Umbilical cord (tissue), 2 donors: ENCODE results near the gene TLE4. TPM values are rescaled to one million over a fixed set of nuclear protein-coding genes. Genes with fewer than 3 reads are reported as not detected.
"Not testable (repeated sequence)": the region's sequence is repeated elsewhere in the genome, so short reads cannot be mapped to it uniquely, and the experiment has no call there.

ENCODE experiments used
- DNase-seq: peaks from one replicate; pipeline ENCODE4 v3.0.0-alpha.2; 2015; ENCODE audit warnings: low spot score
- total RNA-seq: library from RNA; depleted of rRNA; stranded (reverse); fragments of >200 nt; gene quantifications from one replicate; pipeline ENCODE4 v1.2.3, GENCODE V29; 2014; ENCODE audit warnings: low replicate concordance; ENCODE audit not compliant: insufficient read depth

TLE4 gene
- total RNA-seq, 1 donor from 2014 or later: 30.1 TPM

- no peak for DNase-seq
Measured at GRCh38 chr9:79633558-79633957, 61.8 kb downstream of the TLE4 start.

DNA sequence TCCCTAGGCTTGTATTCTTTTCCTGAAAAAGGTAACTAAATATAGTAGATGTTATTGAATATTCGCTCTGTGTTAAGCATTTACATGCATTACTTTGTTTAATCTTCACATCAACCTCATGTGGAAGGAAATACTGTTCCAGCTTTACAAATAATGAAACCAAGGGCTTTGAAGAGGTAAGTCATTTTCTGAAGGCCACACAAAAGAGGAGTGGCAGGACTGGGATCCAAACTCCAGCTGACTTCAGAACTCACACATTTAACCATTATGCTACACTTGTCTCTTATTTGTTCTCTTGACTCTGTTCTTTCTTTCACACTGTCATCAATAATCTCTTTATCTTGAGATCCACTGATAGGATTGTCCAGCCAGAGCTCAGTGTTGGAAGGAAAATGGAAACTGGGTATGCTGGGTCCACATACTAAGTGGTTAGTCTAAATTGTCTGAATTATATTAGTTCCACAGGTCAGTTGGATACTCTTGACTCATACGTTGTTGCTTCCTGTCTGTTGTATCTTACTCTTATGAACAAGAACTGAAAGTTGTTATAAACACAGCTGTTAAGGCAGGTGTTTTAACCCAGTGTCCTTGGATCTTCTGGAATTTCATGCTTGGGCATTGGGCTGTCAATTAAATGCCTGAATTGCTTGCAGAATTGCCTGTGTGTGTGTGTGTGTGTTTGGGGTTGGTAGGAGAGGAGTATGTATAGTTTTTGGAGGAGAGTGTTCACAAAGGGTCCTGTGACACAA, 65.6 kb downstream of the TLE4 start:
- no peak for DNase-seq

DNA sequence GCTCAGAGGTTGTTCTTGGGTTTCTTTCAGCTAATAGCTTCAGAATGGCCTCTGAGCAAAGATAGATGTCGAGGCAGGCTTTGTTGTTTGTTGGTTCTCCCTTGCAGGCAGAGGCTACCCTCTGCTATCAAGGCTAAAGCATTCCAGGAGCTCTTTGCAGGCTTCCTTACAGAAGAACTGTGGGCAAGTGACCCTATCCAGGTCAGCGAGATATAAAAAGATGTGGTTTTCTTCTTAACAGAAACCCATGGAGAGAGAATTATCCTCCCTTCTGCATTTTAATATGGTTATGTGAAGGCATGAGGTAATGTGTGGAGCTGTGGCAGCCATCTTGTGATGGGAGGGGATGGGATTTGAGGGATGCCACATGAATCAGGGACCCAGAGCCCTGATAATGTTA, 67.0 kb downstream of the TLE4 start:
- DNase-seq: no peak

- DNase-seq: no peak
Measured at GRCh38 chr9:79639354-79639753, 67.6 kb downstream of the TLE4 start.

GRCh38 chr9:79640067-79640466, 68.3 kb downstream of the TLE4 start:
- not testable (repeated sequence) for DNase-seq

DNA sequence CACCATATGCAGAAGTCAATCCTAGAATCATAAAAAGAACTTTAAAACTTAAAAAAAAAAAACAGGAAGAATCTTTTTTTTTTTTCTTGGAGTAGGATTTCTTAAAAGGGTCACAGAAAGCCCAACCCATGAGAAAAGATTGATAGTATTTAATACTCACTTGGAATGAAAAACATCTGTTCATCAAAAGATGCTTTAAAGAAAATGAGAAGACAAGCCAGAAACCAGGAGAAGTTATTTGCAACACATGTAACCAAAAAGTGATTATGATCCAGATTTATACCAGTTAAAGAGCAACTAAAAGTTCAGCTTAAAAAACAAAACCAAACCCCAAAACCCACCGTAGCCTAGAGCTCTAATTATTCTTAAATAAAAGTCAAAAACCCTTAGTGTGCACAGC, 69.3 kb downstream of the TLE4 start:
- DNase-seq: peak; percentile 40

- DNase-seq: peak; percentile 94
Measured at GRCh38 chr9:79642671-79643070, 70.9 kb downstream of the TLE4 start.

- DNase-seq: no peak
Measured at GRCh38 chr9:79644048-79644447, 72.3 kb downstream of the TLE4 start.

GRCh38 chr9:79644601-79645000, 72.8 kb downstream of the TLE4 start:
- no peak for DNase-seq

DNA sequence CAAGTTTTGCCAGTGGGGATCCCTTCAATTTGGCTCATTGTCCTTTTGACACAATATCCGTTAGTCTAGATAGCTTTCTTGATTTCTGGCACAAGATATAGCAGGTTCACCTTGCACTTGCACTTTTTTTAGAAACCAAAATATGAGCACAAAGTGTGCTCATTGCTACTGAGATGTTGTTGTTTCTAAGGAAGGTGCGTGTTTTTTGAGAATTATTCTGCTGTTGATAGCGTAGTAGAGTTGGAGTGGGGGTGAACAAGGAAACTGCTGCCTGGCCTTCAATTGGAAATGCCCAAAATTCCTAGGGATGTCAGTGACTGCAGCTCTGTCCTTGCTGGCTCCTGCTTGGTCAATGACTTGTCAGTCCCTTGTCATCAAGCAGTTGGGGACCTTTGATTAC, 73.3 kb downstream of the TLE4 start:
- no peak for DNase-seq

DNA sequence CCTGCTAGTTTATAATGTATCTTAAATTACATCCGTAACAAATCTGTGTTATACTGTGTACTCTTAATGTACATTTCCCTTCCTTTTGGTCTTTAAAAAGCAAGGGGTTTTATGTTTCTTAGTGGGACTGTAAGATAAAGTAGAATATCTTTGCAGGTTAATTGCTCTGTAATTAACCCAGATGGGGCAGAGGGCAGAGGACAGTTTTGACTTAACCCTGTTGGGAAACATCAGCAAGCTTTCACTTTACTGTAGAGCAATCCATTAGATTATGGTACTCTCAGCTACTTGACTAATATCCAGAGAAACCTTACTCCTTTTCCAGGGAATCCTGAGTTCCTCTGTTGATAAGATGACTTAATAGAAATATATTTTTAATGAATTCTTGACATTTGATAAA, 74.3 kb downstream of the TLE4 start:
- no peak for DNase-seq

- DNase-seq: no peak
Measured at GRCh38 chr9:79651251-79651795, 79.6 kb downstream of the TLE4 start.

DNA sequence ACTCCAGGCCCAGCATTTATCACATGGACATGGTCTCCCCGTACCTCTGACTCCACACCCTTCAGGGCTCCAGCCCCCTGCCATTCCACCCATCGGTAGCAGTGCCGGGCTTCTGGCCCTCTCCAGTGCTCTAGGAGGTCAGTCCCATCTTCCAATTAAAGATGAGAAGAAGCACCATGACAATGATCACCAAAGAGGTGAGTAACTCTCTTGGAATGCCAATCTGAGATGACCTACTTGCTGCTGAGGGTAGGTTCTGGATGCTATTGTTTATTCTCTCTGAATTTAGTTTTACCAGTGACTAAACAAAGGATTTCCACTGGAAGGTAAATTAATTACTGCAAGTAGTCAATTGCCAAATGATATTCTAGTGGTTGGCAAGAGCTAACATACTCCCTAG, 80.8 kb downstream of the TLE4 start:
- no peak for DNase-seq

DNA sequence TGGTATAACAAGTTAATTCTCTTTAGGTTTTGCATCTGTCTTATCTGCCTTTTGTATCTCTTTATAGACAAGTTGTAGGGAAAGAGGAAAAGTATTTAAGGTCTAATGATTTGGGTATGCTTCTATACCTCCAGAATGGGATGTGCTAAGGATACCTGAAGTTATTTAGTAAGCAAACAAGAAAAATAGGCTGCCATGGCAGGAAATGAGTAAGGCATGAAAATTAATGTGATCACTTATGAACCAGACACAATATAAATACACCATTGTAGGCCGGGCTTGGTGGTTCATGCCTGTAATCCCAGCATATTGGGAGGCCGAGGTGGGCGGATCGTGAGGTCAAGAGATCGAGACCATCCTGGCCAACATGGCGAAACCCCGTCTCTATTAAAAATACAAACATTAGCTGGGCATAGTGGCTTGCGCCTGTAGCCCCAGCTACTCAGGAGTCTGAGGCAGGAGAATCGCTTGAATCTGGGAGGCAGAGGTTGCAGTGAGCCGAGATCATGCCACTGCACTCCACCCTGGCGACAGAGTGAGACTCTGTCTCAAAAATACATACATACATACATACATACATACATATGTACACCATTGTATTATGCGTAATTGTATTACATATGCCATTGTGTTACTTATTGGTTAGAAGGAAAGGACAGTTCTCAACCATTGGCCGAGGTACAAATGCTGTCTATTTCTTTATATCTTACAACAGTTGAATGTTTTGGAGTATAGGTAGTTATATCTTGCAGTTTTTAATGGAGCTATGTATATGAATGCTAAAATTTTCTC, 83.0 kb downstream of the TLE4 start:
- DNase-seq: not testable (repeated sequence)

DNA sequence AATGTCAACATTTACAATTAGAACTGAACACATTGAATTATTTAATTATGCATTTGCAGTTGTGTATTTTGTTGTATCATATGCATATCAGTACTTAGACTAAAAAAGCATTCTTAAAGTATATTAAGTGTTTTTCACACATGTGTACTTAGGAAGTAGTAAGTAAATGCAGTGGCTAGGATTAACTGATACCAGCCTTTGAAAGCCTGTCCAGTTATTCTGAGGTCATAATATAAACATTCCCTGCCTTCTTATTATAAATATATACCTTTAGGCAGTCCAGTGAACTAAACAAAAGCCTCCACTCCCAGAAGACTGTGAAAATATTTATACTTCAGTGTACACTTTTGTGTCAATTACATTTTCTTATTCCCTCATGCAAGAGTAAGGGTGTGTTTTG, 83.8 kb downstream of the TLE4 start:
- DNase-seq: no peak

GRCh38 chr9:79656169-79656568, 84.4 kb downstream of the TLE4 start:
- DNase-seq: no peak

GRCh38 chr9:79657891-79658290, 86.1 kb downstream of the TLE4 start:
- DNase-seq: no peak

- no peak for DNase-seq
Measured at GRCh38 chr9:79658926-79659325, 87.2 kb downstream of the TLE4 start.

GRCh38 chr9:79660615-79661014, 88.8 kb downstream of the TLE4 start:
- DNase-seq: no peak

GRCh38 chr9:79661279-79661678, 89.5 kb downstream of the TLE4 start:
- no peak for DNase-seq

- DNase-seq: no peak
Measured at GRCh38 chr9:79661886-79662536, 90.2 kb downstream of the TLE4 start.

- DNase-seq: peak; percentile 25
Measured at GRCh38 chr9:79662537-79662956, 90.8 kb downstream of the TLE4 start.
